GM12873 (cell line): ENCODE measurements around the gene TENM4.

Source experiments
- TF ChIP-seq, protein P1 (sequence below): IDR thresholded peaks from 2 replicates; pipeline ENCODE4 v1.5.1; 2012; ENCODE audit warnings: low read depth, mild to moderate bottlenecking, moderate library complexity, low read length, control low read depth; ENCODE audit not compliant: insufficient read depth; ENCODE audit errors: missing control alignments

TENM4 gene

DNA sequence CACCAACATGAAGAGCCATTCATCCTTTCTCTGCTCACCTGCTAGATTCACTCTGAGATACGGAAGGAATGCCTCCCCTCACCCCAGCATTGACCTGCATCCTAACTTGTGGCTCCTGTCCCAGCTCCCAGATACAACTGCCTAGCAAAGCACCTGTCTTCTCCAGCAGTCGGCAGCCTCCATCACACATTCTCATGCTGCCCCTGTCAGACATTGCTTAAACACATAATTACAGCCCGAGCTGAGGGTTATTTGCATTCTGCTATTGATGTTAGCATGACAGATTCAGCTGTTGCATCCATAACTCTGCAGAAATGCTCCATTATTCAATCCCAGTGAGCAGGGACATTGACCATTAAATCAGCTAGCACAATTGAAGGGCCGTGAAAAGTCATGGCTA is 681.8 kb downstream of the TENM4 start:
- TF ChIP-seq, protein P1, sequence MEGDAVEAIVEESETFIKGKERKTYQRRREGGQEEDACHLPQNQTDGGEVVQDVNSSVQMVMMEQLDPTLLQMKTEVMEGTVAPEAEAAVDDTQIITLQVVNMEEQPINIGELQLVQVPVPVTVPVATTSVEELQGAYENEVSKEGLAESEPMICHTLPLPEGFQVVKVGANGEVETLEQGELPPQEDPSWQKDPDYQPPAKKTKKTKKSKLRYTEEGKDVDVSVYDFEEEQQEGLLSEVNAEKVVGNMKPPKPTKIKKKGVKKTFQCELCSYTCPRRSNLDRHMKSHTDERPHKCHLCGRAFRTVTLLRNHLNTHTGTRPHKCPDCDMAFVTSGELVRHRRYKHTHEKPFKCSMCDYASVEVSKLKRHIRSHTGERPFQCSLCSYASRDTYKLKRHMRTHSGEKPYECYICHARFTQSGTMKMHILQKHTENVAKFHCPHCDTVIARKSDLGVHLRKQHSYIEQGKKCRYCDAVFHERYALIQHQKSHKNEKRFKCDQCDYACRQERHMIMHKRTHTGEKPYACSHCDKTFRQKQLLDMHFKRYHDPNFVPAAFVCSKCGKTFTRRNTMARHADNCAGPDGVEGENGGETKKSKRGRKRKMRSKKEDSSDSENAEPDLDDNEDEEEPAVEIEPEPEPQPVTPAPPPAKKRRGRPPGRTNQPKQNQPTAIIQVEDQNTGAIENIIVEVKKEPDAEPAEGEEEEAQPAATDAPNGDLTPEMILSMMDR = no peak

DNA sequence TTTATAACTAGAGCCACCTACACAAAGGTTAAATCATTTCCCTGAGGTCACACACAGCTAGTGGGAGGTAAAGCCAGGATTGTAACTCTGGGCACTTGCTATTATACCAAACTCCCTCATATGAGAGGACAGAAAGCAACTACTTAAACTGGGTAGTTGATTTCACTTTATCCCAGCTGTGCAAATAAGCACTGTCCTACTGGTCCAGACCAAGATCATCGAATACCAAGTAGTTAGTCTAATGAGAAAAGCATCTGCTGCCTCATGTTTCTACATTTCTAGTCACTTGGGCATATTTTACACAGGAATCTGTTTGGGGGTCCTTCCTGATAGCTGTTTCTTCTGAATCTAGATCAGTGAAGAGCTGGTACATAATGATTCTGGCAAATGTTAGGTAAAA is 687.5 kb downstream of the TENM4 start:
- TF ChIP-seq, protein P1 = no peak

DNA sequence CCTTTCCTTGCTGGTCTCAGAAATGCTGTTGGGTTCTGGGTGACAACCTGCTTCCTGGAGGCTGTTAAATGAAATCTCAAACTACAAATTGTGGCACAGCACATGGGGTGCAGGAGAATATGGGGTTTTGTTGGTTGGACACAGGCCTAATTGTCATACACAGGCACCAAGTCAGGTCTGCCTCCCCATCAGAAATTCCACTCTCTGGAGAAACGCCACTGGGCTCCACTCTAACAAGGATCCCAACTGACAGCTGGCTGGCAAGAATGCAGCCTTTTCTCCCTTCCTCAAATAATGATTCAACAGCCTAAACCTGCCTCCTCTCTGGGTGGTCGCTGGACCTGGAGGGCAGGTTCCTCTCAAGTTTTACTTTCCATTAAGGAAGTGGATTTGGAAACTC is 688.3 kb downstream of the TENM4 start:
- TF ChIP-seq, protein P1 = no peak

DNA sequence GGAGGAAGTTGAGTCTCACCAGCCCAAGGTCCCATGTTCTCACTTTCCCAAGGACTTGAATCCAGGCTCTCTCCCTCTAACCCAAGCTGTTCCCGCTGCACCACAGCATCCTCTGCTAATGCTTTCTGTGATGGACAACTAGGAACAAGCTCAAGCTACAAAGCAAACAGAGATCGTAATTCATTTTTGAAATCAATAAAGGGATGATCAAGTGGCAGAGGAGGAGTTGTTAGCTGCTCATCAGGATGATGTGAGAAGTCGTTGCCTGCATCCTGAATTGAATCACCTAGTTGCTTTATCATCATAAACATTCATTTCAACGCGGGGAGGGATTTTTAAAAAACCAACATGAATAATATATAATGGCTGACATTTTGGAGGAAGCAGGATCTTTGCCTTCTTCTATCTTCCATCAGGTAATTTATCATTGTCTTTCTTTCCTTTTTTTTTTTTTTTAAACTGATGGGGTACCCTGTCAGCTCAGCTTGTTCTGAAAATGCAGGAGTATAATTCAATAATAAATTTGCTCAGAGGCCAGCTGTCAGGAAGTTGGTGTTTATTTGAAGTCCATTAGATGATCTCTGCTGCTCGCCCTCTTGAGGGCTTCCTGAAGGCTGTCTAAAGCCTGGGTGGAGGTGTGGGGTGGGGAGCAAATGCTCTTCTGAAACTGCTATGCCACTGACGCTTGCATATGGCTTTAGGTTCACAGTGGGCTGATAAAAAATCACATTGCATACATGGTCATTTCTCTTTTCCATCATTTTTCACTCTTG is 691.7 kb downstream of the TENM4 start:
- TF ChIP-seq, protein P1 = no peak

DNA sequence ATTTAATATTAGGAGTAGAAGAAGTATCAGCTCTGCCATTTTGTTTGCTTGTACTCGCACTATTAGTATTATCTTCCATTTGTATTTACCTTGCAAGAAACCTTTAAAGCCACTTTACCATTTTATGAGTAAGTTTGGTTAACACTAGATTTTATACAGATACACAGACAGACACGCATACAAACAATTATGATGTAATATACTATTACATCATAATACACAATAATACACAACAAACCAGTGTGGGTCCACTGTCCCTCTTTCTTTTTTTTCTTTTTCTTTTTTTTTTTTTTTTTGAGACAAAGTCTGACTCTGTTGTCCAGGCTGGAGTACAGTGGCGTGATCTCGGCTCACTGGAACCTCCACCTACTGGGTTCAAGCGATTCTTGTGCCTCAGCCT is 695.9 kb downstream of the TENM4 start:
- TF ChIP-seq, protein P1 = no peak

DNA sequence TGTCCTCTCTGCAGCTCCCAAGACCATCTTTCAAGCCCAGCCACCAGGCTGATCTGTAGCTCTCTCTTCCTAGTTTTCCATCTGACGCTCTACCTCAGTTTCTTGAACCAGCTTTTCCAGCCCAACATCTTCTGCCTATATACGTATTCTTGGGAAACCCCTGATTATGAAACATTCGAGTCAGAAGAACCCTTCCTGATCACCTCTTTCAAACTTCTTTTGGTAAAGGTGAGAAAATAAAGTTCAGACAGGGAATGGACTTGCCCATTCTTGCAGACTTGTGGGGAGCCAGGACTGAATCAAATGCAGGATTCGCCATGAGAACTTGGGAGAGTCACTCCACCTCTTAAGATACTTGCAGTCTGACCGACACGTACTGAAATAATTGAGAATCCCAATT is 696.6 kb downstream of the TENM4 start:
- TF ChIP-seq, protein P1 = no peak

DNA sequence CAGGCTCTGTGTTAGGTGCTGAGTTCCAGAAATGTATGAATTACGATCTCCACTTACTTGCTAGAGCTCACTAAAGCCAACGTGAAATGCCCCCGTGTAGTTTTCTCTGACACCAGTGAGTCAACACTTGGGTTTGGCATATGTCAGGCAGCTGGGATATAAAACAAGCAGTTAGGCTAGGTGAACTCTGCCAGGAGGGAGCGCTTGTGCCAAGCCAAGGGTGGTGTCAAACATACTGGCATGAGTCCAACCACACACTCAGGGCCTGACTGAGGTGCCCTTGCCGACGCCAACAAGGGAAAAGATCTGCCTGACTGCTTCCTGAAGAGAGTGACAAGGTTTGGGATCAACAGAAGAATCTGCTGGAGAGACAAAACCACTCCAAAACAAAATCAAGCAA is 698.4 kb downstream of the TENM4 start:
- TF ChIP-seq, protein P1 = no peak

DNA sequence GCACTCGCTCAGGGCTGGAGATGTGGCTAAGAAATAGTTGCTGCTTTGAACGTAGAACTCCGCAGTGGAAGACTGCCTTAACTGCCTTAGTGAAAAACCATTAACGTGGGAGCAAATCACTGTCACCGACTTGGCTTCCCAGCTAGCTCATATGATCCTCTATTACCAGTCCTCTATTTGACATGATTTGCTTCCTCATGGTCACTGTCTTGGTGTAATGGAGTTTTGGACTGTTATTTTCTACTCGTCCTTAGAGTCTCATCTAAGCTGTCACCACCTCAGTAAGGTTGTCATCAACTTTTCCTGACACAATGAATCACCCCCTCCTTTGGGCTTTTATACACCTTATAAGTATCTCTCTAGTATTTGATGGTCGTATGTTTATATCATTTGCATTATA is 699.1 kb downstream of the TENM4 start:
- TF ChIP-seq, protein P1 = no peak
